Stimulated activated naive B cell treated with anti-CD40 and anti-IgM and Interleukin-4, amounts not matched to agents 10 μg/mL and 1 μg/mL and 100 μg/mL, for 72 hours (primary cell): ENCODE measurements around the gene RLN3.
"Not testable (repeated sequence)": the region's sequence is repeated elsewhere in the genome, so short reads cannot be mapped to it uniquely, and the experiment has no call there.

Experiments
- ATAC-seq, 2 donors: fragments of 150-1000 bp; cut with Tn5 transposase; replicated peaks; 2 replicates each; pipeline ENCODE4 v1.10.0; 2021; ENCODE audit warnings: moderate library complexity in 1 of 2
- DNase-seq: peaks from one replicate; pipeline ENCODE4 v3.0.0; 2021
- H3K27ac Mint-ChIP-seq: one replicate; pipeline ENCODE4 v1.8.0; 2022; ENCODE audit warnings: mild to moderate bottlenecking, mixed read lengths
- H3K27me3 Mint-ChIP-seq, 2 donors: one replicate each; pipeline ENCODE4 v1.8.0; 2022; ENCODE audit warnings: mixed read lengths in 2 of 2
- H3K36me3 Mint-ChIP-seq, 2 donors: one replicate each; pipeline ENCODE4 v1.8.0; 2022; ENCODE audit warnings: mixed read lengths in 2 of 2, mild to moderate bottlenecking in 1 of 2
- H3K4me1 Mint-ChIP-seq, 2 donors: one replicate each; pipeline ENCODE4 v1.8.0; 2022; ENCODE audit warnings: mixed read lengths in 2 of 2, mild to moderate bottlenecking in 1 of 2
- H3K4me3 Mint-ChIP-seq, 2 donors: one replicate each; pipeline ENCODE4 v1.8.0; 2022; ENCODE audit warnings: mild to moderate bottlenecking in 2 of 2, mixed read lengths in 2 of 2, moderate library complexity in 1 of 2
- H3K9me3 Mint-ChIP-seq, 2 donors: one replicate each; pipeline ENCODE4 v1.8.0; 2022; ENCODE audit warnings: mixed read lengths in 2 of 2, mild to moderate bottlenecking in 1 of 2

Gene RLN3

GRCh38 chr19:14000691-14001375 lies 27.1 kb upstream of the RLN3 start:
- Mint-ChIP-seq H3K27me3 (no peaks in the 10 kb centered on the region), H3K4me3 (peak overlapping the region; percentile 19 to 34), H3K27ac (peak overlapping the region; percentile 77), H3K36me3 (peaks cover 2 to 19% of the 10 kb centered on the region in 2 donors), H3K4me1 (peaks cover 33 to 49% of the 10 kb centered on the region in 2 donors), H3K9me3 (peaks cover 3 to 4% of the 10 kb centered on the region in 2 donors)
- DNase-seq (no peak), ATAC-seq (no peak)

GRCh38 chr19:14002571-14003250 lies 25.2 kb upstream of the RLN3 start:
- DNase-seq, result no peak
- Mint-ChIP-seq H3K27me3 (no peaks in the 10 kb centered on the region), H3K36me3 (peaks cover 5 to 19% of the 10 kb centered on the region in 2 donors), H3K4me1 (peaks cover 35 to 58% of the 10 kb centered on the region in 2 donors), H3K9me3 (peaks cover 3 to 4% of the 10 kb centered on the region in 2 donors), H3K27ac (peak overlapping the region; percentile 94), H3K4me3 (peak overlapping the region; percentile 32 to 66)
- no peak for ATAC-seq

GRCh38 chr19:14003251-14004055 lies 24.5 kb upstream of the RLN3 start:
- no peak for ATAC-seq
- H3K9me3 Mint-ChIP-seq, result peaks cover 3 to 4% of the 10 kb centered on the region in 2 donors
- peaks cover 37 to 61% of the 10 kb centered on the region in 2 donors for H3K4me1 Mint-ChIP-seq
- H3K36me3 Mint-ChIP-seq, result peaks cover 5 to 13% of the 10 kb centered on the region in 2 donors
- H3K4me3 Mint-ChIP-seq, result peak overlapping the region; percentile 32 to 66
- no peak for DNase-seq
- H3K27me3 Mint-ChIP-seq, result no peaks in the 10 kb centered on the region
- H3K27ac Mint-ChIP-seq, result peak overlapping the region; percentile 94

- Mint-ChIP-seq H3K27ac (peak overlapping the region; percentile 92), H3K27me3 (no peaks in the 10 kb centered on the region), H3K4me1 (peaks cover 40 to 61% of the 10 kb centered on the region in 2 donors), H3K36me3 (peaks cover 3 to 6% of the 10 kb centered on the region in 2 donors), H3K9me3 (no peaks in the 10 kb centered on the region), H3K4me3 (peak overlapping the region; percentile 80 to 89)
- DNase-seq (peak; percentile 20), ATAC-seq (no peak)
Observed at GRCh38 chr19:14004619-14005348, 23.2 kb upstream of the RLN3 start.

- peak overlapping the region; percentile 92 for H3K27ac Mint-ChIP-seq
- peaks cover 3 to 4% of the 10 kb centered on the region in 2 donors for H3K36me3 Mint-ChIP-seq
- ATAC-seq (peak; percentile 44 to 59), DNase-seq (peak; percentile 76)
- H3K4me3 Mint-ChIP-seq, result peak overlapping the region; percentile 88 to 89
- H3K27me3 Mint-ChIP-seq, result no peaks in the 10 kb centered on the region
- no peaks in the 10 kb centered on the region for H3K9me3 Mint-ChIP-seq
- H3K4me1 Mint-ChIP-seq, result peaks cover 38 to 57% of the 10 kb centered on the region in 2 donors
Observed at GRCh38 chr19:14005349-14006084, 22.4 kb upstream of the RLN3 start.

GRCh38 chr19:14006085-14006765 lies 21.7 kb upstream of the RLN3 start, which contains the start of gene RFX1:
RFX1 (minus strand) TSS chr19:14006320; CDS start chr19:13993843, 12,477 bp downstream.
- peak within 1 kb of the TSS; percentile 99 for H3K27ac Mint-ChIP-seq
- H3K4me3 Mint-ChIP-seq, result peak within 1 kb of the TSS; percentile 88 to 89
- H3K36me3 Mint-ChIP-seq, result peaks cover 0 to 3% of the 10 kb centered on the region in 2 donors
- ATAC-seq (peak; percentile 83 to 84), DNase-seq (peak; percentile 99)
- H3K27me3 Mint-ChIP-seq, result no peaks in the 10 kb centered on the region
- peaks cover 33 to 50% of the 10 kb centered on the region in 2 donors for H3K4me1 Mint-ChIP-seq
- H3K9me3 Mint-ChIP-seq, result no peaks in the 10 kb centered on the region

GRCh38 chr19:14006766-14007562 lies 21.0 kb upstream of the RLN3 start:
- H3K36me3 Mint-ChIP-seq, result peaks cover 0 to 3% of the 10 kb centered on the region in 2 donors
- H3K27me3 Mint-ChIP-seq, result no peaks in the 10 kb centered on the region
- no peak for DNase-seq
- ATAC-seq, result peak; percentile 26 to 35
- H3K9me3 Mint-ChIP-seq, result no peaks in the 10 kb centered on the region
- H3K27ac Mint-ChIP-seq, result peak overlapping the region; percentile 99
- H3K4me3 Mint-ChIP-seq, result peak overlapping the region; percentile 88 to 89
- H3K4me1 Mint-ChIP-seq, result peaks cover 32 to 45% of the 10 kb centered on the region in 2 donors

GRCh38 chr19:14012378-14012915 lies 15.5 kb upstream of the RLN3 start:
- Mint-ChIP-seq H3K27me3 (no peaks in the 10 kb centered on the region), H3K4me1 (peaks cover 10 to 19% of the 10 kb centered on the region in 2 donors), H3K27ac (no peak overlapping the region), H3K36me3 (no peaks in the 10 kb centered on the region), H3K4me3 (no peak overlapping the region), H3K9me3 (no peaks in the 10 kb centered on the region)
- ATAC-seq (no peak), DNase-seq (no peak)

GRCh38 chr19:14015524-14016035 lies 12.4 kb upstream of the RLN3 start:
- DNase-seq (no peak), ATAC-seq (peak; percentile 92 to 94)
- H3K36me3 Mint-ChIP-seq, result no peaks in the 10 kb centered on the region
- H3K27ac Mint-ChIP-seq, result peak overlapping the region; percentile 34
- peak overlapping the region in 1 of 2 donors; percentile 14 for H3K4me3 Mint-ChIP-seq
- no peaks in the 10 kb centered on the region for H3K9me3 Mint-ChIP-seq
- no peaks in the 10 kb centered on the region for H3K27me3 Mint-ChIP-seq
- H3K4me1 Mint-ChIP-seq, result peaks cover 15 to 32% of the 10 kb centered on the region in 2 donors

GRCh38 chr19:14019100-14019499 lies 8.8 kb upstream of the RLN3 start:
- H3K4me1 Mint-ChIP-seq, result peaks cover 23 to 46% of the 10 kb centered on the region in 2 donors
- no peak for DNase-seq
- H3K9me3 Mint-ChIP-seq, result no peaks in the 10 kb centered on the region
- H3K27me3 Mint-ChIP-seq, result no peaks in the 10 kb centered on the region
- peak overlapping the region; percentile 10 for H3K27ac Mint-ChIP-seq
- ATAC-seq, result peak; percentile 40 to 51
- H3K36me3 Mint-ChIP-seq, result no peaks in the 10 kb centered on the region
- H3K4me3 Mint-ChIP-seq, result peak overlapping the region; percentile 57 to 68

- H3K9me3 Mint-ChIP-seq, H3K27ac Mint-ChIP-seq, ATAC-seq, DNase-seq, H3K27me3 Mint-ChIP-seq, H3K4me3 Mint-ChIP-seq, H3K36me3 Mint-ChIP-seq: not testable (repeated sequence)
- peaks cover 21 to 41% of the 10 kb centered on the region in 2 donors for H3K4me1 Mint-ChIP-seq
Observed at GRCh38 chr19:14019739-14020138, 8.2 kb upstream of the RLN3 start.

GRCh38 chr19:14021474-14021873 lies 6.5 kb upstream of the RLN3 start:
- ATAC-seq (no peak), DNase-seq (no peak)
- Mint-ChIP-seq H3K4me3 (no peak overlapping the region), H3K9me3 (no peaks in the 10 kb centered on the region), H3K36me3 (no peaks in the 10 kb centered on the region), H3K27ac (no peak overlapping the region), H3K4me1 (peaks cover 18 to 34% of the 10 kb centered on the region in 2 donors), H3K27me3 (no peaks in the 10 kb centered on the region)
